Fibroblast of gingiva (primary cell): ENCODE data around the gene CPLX3.

Experiments
- DNase-seq: peaks from one replicate; pipeline ENCODE4 v3.0.0-alpha.2; 2011; ENCODE audit warnings: low read depth

Gene CPLX3

DNA sequence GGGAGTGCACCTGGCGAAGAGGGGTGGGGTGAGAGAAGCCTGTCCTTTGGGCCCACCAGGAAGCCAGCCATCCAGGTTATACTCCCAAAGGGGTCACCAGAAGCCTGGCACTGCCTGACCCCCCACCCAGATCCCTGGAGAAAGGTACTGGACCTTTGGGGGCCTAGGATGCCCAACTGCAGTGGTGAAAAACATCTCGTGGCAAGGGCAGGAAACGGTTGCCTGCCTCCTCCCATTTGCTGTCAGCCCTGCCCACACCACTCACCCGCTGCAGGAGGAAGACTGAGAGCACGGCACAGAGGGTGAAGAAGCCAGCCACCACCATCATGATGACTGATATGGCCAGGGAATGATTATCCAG lies 18.8 kb downstream of the CPLX3 start:
- DNase-seq, result no peak

DNA sequence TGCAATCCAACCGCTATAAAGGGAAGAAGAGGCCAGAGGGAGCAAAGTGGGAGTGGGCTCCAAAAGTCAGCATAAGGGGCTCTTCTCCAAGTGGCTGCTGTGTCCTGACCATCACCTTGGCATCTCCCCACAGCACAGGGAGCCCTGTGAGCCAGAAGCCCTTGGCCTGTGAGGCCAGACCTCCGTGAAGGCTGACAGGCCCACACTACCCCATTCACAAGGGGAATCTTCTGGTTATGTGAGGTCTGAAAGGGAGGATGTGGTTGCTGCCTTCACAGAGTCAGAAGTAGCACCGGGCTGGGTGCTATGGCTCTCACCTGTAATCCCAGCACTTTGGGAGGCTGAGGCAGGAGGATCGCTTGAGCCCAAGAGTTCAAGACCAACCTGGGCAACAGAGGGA lies 19.2 kb downstream of the CPLX3 start:
- no peak for DNase-seq

DNA sequence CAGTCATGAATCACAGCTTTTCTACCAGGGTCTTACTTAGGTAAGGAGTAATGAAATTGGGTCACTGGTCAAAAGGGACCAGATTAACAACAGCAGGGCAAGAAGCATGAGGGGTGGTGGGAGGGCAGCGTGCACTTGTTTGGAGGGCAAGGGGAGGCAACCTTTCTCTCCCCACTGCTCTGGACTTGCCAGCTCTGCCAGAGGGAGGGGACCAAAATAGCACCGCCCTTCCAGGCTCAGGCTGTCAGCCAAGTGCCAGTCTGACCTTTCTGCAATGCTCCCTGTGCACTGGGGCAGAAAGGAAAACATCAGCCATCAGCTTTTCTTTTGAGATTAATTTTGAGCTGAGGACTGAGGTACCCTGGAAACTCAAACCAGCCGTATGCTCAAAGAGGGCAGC lies 21.0 kb downstream of the CPLX3 start:
- no peak for DNase-seq

DNA sequence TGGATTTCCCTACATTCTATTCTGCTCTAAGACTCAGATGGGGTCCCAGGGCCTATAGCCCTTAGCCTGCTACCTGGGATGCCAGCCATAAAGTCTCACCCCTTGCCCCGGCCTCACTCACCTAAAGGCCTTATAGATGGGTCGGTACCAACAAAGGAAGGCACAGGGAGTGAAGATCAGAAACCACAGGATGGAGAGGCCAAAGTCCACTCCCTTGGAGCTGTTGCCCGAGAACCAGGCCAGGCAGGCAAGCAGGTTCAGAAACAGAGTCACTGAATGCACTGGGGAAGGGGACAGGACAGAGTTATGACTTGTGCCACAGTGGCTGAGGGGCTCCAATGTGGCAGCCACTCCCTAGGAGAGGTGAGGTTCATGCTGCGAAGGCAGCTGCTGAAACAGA lies 24.0 kb downstream of the CPLX3 start:
- DNase-seq, result no peak

DNA sequence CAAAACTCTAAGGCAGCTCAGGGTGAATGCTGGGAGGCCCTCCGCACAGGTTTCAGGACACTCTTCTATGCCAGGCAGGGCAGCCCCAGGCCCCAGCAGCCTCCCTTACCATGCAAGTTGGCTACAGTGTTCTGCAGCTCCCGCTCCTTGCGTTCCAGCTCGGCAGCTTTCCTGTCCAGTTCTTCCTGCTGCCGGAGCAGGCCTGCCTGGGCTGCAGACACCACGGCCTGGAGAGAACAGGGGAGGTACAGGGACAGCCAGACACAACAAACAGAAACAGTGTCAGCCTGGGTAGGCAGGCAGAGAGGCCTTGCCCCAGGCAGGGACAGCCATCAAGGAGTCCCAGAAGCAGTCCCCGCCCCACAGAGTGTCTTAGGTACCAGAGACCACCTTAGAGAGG lies 25.5 kb downstream of the CPLX3 start:
- DNase-seq, result no peak

DNA sequence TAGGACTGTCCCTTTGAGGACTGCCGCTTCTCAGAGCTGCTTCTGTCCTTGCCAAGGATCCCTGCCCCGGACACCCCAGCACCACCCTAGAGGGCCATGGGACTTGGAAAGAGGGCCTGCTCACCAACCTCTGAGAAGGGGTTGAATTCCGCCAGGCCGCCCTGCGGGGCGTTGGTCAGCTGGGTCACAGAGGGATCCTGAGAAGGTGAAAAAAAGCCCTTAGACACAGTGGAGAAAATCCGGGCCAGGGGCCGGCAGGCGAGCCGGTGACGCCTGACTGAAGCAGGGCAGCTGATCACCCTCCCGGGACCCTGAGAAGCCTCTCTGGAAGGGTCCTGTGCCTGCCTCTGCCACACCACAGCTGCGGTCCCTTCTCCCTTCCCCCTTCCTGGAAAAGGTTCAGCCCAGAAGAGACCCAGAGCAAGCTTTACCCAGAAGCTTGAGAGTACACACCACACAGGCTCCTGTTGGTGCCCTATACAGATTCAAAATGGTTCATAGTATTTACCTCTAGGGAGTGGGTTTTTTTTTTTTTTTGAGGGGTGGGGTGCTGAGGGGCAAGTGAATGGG lies 28.1 kb downstream of the CPLX3 start:
- no peak for DNase-seq

DNA sequence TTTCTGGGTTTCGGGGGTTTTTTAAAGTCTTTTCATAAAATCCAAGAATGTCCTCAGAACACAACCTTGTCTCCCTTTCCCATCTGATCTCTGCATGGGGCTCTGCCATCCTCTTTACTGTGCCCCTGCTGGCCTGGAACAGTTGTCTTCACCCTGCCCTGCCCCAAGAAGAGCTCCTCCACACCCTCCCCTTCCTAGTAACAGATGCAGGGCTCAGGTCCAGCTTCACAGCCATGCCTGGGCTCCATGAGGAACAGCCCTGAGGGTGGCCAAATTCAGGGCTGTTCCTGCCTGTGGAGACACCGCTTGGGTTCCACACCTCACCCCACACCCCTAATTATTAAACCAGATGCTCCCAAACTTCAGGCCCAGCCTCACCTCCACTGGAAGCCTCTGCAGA lies 29.4 kb downstream of the CPLX3 start:
- DNase-seq, result no peak

DNA sequence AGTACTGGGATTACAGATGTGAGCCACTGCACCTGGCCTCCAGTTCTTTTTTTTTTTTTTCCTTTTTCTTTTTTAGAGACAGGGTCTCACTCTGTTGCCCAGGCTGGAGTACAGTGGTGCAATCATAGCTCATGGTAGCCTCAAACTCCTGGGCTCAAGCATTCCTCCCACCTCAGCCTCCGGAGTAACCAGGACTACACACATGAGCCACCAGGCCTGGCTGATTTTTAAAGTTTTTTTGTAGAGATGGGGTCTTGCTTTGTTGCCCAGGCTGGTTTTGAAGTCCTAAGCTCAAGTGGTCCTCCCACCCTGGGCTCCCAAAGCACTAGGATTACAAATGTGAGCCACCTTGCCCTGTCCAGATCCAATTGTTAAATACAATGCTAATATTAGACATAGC lies 30.1 kb downstream of the CPLX3 start:
- no peak for DNase-seq

DNA sequence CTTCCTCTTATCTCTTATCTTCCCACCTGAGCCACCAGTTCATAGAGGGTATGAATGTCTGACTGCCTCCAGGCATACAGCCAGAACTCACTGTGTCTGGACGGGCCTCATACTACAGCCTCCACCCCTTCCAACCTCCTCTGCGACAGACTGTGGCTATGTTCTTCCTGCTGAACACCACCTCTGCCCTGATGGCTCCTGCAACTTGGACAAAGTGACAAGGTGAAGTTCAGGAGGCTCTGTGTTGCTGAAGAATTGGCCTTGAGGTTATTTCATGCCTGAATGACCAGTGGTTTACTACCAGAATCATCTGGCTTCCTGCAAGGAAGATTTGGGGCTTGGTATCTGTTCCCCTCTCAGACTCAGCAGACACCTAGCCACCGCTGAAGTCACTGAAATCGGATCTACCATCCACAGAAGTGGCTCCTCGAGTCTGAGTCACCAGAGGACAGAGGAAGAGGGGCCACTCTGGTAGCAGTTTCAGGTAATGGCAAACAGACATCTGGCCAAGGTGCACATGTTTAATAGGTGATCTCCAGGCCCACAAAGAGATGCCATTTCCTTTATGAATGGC lies 30.7 kb downstream of the CPLX3 start:
- no peak for DNase-seq

DNA sequence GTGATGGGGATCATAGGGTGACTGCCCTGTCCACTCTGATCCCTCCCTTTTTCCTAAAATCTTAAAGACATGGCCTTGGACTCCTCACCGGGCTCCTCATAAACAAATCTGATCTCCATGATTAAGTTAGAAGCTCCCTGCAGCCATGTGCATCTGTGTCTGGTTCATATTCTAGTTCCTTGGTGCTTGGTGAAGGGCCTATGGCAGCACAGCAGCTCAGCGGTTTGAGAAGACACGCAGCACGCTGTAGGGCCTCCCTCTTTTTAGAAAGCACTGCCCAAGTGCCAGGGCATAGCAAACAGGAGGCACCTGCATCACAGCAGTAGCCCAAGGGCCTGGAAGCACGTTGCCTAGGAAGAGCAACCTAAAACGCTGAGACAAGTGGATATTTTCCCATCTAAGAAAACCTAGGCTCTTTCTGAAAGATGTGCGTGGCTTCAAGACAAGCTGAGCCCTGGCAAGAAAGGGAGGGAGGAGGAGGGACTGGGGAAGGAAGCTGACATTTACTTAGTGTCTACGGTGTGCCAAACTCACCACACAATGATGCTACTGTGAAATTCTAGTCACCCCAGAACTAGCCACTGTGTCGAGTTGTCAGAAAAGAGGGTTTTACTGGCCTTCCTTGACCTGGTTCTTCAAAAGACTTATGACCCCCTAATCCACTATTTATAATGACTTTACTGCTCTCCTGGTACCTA lies 31.4 kb downstream of the CPLX3 start:
- no peak for DNase-seq

DNA sequence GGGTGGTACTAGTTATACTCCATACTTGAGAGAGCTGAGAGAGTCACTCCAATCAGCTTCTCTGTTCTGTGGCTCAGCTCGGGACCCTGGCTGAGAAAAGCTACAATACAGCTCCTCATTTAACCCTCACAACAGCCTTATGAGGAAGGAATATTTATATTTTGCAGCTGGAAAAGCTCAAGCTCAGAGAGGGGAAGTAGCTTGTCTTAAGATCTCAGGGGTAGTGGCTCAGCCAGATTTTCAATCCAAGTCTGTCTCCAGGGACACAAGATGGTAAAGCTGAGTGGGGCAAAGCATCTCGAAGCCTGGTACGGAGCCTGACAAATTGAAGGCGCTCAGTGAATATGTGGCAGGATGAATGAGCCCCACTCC lies 31.9 kb downstream of the CPLX3 start:
- DNase-seq, result no peak

DNA sequence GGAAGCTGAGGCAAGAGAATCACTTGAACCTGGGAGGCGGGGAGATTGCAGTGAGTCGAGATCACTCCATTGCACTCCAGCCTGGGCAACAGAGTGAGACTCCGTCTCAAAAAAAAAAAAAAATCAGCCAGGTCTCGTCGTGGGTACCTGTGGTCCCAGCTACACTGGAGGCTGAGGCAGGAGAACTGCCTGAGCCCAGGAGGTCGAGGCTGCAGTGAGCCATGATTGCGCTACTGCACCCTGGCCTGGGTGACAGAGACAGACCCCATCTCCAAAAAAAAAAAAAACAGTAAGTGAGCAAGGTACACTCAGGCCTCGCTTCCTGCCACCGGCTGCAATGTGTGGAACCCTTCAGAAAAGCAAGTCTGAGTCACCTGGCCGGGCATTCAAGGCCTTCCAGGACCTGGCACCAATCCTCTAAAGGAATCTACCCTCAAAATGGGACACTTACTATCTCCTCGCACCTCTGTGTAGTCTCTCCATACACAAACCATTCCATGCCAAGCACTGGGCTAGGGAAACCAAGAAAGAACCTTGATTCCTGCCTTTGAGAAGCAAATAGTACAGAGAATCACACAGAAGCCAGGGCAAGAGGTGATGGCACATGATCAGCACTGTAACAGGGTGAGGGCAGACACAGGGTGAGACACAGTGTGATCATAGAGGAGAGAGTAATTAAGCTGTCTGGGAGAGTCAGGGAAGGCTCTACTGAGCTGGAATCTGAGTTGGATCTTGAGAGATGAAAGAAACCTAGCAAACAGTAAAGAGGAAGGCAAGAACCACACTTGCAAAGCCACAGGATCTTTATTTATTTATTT lies 37.0 kb downstream of the CPLX3 start:
- DNase-seq, result no peak

DNA sequence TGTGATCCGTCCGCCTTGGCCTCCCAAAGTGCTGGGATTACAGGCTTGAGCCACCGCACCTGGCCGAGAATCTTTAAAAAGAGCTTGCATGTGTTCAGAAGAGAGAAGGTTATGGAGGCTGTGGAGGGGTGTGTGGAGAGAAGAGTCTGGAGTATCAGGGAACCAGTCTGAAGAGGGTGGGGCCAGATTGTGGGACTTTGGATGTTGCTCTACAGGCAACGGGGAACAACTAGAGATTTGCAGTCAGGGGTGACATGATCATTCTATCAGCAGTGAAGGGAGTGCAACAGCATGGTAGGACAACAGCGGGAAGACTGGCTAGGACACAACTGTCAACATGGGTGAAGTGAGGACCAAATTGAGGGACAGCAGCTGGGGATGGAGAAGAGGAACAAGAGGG lies 37.9 kb downstream of the CPLX3 start:
- no peak for DNase-seq

DNA sequence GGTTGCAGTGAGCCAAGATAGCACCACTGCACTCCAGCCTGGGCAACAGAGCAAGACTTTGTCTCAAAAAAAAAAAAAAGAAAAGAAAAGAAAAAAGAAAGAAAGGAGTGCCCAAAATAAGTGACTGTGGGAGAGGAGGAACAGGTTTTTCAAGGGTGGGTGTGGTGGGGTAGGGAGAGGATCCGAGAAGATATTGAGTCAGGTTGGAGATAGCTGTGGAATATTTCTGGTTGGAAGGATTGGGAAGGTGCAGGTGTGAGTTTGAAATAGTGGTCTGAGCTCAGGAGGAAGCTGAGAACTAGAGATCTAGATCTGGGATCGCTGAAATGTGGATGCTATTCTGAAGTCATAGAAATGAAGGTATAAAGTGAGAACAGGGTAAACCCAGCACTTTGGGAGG lies 38.9 kb downstream of the CPLX3 start:
- no peak for DNase-seq

DNA sequence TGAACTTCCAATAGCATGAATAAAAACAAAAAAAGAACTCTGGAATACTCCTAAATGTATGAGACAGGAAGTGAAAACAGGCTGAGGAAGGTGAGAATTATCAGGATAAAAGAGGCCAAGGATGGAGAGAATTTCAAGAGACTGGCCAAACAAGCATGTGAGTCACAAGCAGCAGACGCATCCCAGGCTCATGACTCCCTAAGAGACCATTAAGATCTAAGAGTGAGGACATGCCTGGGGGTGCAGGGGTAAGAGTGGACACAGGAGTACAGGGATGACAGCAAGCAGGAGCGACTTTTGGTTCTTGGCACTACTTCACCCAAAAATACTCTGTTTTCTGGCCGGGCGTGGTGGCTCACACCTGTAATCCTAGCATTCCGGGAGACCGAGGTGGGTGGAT lies 39.7 kb downstream of the CPLX3 start:
- peak; percentile 33 for DNase-seq

DNA sequence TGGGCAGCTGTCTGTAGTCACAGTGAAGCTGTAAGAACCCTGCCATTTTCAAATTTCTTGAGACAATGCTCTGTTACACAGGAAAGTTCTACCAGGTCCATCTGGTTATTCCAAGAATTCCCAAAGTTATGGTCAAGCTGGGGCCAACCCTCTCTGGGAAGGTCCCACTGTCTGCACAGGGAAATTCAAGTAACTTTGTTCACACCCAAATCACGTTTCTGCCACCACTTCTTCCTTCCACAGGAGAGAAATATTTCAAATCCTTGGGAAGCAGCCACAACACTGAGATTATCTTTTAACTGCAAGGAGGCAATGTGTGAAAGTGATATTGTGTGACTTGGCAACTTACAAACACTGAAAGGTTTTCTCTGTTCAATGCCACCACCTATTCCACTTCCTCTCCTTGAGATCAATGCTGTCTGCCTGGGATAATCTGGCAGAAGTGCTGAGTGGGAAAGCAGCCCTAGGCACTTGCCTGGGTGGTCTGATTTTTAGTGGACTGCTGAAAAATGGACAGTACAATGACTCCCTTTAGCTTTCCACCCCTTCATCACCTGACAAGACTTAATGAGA lies 41.1 kb downstream of the CPLX3 start:
- DNase-seq, result no peak

DNA sequence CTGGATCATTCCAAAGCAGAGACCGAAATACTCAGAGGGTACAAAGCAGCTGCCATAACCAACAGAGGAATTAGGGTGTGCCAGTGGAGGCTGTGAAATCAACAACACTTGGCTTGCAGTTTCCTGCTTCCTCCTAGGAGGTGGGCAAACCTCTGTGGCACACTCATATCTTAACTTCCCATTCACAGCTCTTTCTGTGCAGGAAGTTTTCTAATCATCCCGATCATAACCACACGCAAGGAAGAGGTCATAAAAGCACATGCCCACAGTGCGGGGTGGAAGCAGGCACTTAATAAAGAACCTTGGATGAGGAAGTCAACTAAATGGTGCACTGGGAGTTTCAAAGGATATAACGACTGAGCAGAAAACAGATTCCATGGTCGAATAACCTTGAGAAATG lies 41.6 kb downstream of the CPLX3 start:
- DNase-seq, result no peak

DNA sequence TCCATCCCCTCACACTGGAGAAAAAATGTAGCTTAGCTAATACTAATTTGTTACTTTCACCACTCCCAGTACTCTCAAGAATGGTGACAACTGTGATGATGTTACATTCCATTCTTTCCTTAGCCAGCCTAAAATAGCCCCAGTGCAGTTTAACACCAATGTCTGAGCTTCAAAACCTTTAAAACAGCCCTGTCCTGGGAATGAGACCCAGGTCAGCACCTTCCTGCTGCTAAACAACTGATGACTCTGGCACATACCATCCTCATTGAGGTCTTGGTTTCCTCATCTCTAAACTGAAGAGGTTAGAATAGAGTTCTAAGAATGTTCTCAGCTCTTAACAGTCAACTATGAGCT lies 42.9 kb downstream of the CPLX3 start:
- DNase-seq, result no peak

DNA sequence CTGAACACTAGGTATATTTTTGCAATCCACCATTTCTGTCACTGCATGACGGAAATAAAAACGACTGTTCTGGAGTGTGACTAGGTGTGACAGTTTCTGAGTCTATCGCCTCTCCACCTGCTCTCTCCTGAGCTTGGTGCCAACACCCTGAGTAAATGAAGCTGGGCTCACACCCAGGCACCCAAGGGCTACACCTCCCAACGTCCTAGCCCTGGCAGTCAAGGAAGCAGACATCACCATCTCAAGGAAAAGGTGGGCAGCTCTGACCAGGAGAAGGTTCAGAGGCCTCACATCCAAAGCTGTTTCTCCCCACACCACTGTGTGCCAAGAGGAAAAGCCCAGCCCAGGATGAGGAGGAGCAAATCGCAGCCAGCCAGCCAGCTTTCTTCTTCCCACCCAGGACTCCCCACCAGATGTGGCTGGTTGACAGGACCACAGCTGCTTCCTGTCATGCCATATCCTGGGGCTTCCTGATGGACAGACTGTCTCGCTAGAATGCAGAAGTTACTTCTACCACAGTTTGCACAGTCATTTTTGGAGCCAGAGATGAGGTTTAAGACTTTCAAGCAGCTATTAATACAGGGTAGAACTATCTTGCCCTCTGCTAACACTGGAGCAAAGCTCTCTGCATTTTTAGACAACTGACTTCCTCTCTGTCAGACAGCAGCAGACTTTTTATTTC lies 43.4 kb downstream of the CPLX3 start:
- no peak for DNase-seq

DNA sequence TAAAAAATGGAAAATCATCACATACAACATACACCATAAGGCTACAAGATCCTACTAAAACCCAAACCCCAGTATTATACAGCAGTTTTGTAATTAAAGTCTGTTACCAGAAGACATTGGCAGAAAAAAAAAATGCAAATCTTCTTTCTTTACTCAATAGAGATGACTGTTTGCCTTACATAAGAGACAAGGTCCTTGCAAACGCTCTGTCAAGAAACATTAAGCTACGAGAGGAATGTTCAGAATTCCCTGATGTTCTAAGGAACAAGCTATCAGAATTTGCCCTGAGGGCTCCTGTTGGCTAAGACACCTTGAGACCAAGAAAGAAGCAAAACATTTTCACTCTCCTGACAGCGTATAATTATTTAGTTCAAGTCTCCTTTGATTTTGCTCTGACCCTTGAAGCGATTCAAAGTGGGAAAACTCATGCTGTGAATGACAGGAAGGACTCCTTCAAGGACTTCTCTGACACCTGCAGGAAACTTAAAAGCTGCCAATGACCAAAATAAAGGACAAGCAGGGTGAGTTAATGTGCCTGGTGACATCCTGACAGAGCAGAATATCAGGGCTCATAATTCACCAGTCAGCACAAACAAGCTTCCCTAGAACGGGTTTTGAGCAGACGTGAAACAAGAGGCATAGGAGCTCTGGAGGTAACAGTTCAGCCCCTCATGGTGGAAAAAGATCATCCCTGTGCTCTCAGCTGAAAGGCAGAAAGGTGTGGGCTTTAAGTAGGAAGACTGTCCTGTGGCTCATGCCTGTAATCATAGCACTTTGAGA lies 44.2 kb downstream of the CPLX3 start:
- peak; percentile 21 for DNase-seq

DNA sequence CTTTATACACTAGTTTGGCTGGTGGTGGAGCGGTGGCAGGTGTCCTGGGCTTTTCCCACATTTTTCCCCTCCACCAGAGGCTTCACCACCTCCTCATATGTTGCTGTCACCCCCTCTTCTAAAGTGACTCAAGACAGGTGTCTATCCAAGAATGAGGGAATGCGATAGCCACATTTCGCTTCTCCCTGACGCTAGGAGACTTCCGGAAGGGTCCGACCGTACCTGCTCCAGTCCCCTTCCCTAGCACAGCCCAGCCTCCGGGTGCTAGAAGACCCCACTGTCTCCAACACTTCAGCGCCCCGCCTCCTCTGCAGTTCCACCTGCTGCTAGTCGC lies 46.2 kb downstream of the CPLX3 start:
- DNase-seq, result no peak
